ENCODE data around the gene RBM5.

The RBM5 gene

GRCh38 chr3:50122071-50122470 lies 33.4 kb downstream of the RBM5 start:
- DNase-seq, result no peak

DNA sequence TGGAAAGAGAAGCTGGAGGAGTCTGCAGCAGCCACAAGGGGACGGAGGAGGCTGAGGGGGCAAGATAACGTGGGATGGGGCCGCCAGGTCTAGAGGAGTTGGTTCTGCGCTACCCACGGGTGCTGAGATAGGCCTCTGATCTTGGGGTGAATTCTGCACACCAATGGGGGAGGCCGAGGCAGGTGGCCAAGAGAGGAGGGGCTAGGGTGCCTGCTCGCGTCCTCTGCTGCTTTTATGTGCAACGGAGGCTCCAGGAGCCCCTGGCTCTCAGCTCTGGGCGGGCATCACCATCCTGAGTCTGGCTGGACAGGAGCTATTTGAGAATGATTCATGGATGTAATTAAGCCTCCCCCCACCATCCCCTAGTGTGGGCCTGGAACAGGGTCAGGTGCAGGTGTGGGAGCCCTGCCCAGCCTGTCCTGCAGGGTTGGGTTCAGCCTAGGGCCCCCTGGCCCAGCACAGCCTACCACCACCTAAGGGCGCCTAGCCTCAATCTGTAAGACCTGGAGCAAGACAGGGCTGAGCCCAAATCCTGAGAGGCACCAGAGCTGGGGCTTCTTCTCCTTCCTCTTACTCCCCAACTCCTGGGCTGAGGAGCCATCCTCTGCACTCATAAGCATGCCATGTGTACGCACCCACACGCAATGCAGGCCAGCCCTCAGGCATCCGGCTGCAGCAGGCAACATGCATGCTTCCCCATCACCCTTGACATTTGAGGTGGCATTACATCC lies 34.1 kb downstream of the RBM5 start:
- DNase-seq, result no peak

DNA sequence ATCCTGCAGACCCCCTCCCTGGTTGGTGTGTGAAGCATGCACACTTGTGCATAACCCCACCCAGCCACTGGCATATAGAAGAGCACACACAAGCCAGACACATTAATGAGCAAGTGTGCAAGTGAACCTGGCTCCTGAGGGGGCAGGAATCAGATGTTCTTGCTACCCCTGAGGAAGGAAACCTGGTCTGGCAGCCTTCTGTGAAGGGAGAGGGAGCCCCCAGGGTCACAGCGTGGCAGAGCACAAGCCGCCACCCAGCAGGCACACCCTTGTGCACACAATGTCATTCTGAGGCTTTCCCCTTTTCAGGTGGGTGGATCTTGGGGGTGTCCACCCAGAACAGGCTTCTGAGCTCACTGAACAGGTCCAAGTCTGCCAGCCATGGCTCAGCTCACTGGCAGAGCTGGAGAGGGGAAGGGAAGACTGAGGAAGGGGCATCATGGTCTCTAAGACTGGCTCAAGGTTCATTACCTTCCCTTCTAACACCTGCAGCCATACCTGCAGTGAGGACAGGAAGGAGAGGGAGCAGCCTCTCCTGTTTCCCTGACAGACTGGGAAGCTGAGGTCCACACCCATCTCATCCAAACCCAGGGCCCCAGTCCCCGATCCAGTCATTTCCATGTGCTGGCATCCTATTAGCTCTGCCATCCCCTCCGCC lies 34.8 kb downstream of the RBM5 start:
- DNase-seq, result no peak

GRCh38 chr3:50124052-50124799 lies 35.5 kb downstream of the RBM5 start:
- DNase-seq, result no peak

DNA sequence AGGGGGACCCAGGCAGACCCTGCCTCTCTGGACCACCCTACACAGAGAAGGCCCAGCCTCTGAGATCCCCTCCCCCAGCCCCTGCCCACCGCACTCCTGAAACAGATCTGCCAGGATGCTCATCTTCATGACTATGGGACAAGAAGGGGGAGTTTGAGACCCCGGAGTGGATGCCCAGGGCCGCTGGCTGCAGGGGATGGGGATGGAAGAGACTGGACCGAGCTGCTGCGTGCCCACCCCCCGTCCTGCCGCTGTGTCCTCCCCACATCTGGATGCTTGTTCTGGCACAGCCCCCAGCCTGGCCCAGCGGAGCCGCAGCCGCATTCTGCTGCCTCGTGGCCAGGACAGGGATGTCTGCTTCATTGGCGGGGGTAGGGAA lies 36.1 kb downstream of the RBM5 start:
- DNase-seq, result no peak

DNA sequence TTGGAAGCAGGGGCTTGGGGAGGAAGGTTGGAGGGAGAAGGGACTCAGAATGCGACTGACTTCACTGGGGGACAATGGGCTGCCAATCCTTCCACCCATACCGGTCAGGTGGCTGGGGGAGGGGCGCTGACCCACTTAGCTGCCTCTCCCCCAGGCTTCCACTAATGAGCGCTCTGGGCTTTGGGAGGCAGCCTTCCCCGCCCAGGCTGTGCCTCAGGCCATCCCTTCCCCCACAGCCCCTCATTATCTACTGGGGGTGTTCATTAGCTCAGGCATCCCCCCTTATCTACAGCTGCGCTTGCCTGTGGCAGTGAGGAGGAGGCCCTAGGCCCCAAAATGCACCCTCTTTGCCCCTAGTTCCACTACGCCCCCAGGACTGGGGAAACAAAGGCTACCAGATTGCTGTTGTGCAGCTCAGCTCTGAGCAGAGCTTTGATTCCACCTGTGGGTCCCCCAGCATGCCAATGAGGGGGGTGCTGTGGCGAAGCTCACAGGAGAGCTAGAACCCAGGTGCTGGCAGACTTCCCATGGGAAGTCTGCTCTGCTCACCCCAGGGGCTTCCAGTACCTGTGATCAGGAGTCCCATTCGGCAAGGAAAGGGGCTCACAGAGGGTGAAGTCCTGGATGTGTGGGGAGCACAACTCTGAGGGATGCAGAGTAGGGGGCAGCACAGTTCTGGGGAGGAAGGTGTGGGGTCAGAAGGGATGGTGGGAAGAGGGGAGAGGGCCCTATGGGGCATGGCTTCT lies 37.0 kb downstream of the RBM5 start:
- DNase-seq, result no peak

GRCh38 chr3:50126287-50127211 lies 37.8 kb downstream of the RBM5 start:
- DNase-seq, result no peak

GRCh38 chr3:50127251-50127691 lies 38.6 kb downstream of the RBM5 start:
- no peak for DNase-seq

DNA sequence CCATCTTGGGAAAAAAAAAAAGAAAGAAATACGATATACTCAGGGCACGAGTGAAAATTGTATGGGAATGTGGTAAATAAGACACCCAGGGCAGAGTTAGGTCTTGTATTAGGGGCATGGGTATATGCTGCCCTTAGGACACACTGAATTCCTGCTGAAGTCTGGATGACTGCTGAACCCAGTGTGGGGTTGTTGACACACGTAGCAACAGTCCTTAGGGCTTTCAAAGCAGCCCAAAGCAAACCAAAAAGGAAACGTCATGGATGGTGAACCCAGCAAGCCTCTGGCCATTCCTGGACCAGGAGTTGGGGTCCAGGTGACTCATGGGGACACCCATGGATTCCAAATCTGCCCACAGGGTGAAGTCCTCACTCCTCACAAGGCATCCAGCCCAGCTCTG lies 39.3 kb downstream of the RBM5 start:
- no peak for DNase-seq

DNA sequence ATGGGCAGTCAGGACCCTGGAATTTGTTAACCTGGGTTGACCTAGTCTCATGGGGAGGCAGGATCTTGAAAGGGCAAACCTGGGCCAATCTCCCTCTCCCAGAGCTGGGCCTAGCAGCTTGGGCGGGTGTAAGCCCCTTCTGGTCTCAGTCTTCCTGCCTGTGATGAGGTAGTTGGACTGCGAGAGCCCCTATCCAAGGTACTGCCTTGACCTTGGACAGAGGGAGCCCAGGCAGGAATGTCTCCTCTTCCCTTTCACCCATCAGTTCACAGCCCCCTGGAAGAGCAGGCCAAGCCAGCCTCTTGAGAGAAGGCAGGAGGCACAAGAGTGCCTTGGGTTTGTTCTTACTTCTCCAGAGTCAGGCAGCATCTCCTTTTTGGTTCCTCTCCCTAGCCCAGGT lies 41.7 kb downstream of the RBM5 start:
- no peak for DNase-seq

GRCh38 chr3:50132421-50133282 lies 43.9 kb downstream of the RBM5 start:
- DNase-seq, result no peak

DNA sequence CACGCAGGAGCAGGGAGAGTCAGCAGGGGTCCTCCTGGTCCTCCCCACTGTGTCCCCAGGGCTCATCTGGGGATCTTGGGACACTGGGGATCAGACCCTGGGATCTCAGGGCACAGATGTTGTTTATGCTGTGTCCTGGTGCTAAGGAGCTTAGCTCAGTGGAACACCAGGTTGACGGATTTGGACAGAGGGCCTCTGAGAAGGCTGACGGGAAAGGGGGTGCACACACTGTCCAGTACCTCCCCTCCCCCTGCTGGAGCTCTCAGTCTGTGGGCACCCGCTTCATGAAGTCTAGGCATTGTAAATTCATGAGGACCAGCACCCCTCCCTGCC lies 44.5 kb downstream of the RBM5 start:
- DNase-seq, result no peak

- no peak for DNase-seq
Measured at GRCh38 chr3:50134367-50134766, 45.6 kb downstream of the RBM5 start.

- DNase-seq, result no peak
Measured at GRCh38 chr3:50135964-50136363, 47.2 kb downstream of the RBM5 start.

GRCh38 chr3:50136714-50137405 lies 48.1 kb downstream of the RBM5 start:
- no peak for DNase-seq

DNA sequence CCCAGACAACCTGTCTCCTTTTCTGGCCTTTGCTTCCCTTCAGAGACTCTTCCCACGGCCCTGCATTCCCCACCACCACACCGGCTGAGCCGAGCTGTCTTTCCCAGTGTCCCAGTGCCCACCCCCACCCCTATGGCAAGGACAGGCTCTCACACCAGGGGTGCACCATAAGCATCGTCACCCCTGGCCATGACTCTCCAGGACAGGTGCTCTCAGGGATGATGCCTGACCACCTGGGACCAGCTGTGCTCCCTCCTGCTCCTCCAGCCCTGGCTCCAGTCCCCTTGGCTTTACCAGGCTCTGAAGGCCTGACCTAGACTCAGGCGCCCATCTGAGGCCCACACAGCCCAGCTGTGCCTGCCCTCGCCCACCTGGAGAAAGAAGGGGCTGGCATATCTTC lies 48.8 kb downstream of the RBM5 start:
- no peak for DNase-seq

- DNase-seq, result no peak
Measured at GRCh38 chr3:50138266-50139200, 49.8 kb downstream of the RBM5 start.

GRCh38 chr3:50139308-50139707 lies 50.6 kb downstream of the RBM5 start:
- no peak for DNase-seq

DNA sequence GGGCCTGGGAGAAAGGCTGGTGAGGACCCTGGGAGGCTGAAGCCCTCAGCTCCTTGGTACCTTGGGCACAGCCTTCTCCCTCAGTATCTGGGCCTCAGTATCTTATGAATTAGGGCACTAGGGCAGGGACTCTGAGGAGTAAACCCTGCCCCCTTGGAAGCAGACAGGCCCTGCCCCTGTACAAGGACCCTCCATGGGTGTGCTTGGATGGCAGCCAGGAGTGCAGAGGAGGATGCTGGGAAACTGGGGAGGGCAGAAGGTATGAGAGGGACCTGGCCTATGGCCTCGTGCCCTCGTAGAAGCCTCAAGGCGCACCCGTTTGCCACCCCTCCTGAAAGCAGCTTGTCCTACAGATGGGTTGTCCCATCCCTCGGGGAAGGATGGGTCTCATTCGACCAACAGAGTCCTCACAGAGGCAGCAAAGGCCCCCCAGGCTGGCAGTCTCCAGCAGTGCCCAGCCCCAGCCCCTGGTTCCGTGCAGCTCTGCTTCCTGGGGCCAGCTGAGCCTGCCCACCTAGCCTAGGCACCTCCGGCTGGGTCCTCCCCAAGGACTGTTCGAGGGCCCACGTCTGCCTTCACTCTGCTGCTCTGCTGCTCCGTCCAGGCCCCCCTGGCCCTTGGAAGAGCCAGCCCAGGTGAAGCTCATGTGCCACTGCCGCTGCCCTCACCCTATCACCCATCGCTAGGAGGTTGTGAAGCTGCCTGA lies 51.2 kb downstream of the RBM5 start:
- DNase-seq, result no peak
